Left lobe of liver (tissue), 2 donors: Measurements from ENCODE around the gene FXR1. TPM values are rescaled to one million over a fixed set of nuclear protein-coding genes. Genes with fewer than 3 reads are reported as not detected.
"Not testable (repeated sequence)": the region's sequence is repeated elsewhere in the genome, so short reads cannot be mapped to it uniquely, and the experiment has no call there.

Experiments used
- ATAC-seq: fragments of 200-7000 bp; cut with Tn5 transposase; one replicate; pipeline ENCODE4 v1.9.1; 2020; ENCODE audit warnings: mild to moderate bottlenecking, moderate library complexity
- DNase-seq: peaks from one replicate; pipeline ENCODE4 v3.0.0-alpha.2; 2020; ENCODE audit warnings: low spot score
- total RNA-seq: library from RNA; stranded (reverse); gene quantifications from one replicate; pipeline ENCODE4 v1.2.1, GENCODE V29; 2021
- donor health status: DM: no; HTN: no; CAD: no; lungs with moderate emphysema.
- donor health status: DM: no; HTN: yes; CAD: no.

The FXR1 gene
- 40.6 TPM for total RNA-seq

DNA sequence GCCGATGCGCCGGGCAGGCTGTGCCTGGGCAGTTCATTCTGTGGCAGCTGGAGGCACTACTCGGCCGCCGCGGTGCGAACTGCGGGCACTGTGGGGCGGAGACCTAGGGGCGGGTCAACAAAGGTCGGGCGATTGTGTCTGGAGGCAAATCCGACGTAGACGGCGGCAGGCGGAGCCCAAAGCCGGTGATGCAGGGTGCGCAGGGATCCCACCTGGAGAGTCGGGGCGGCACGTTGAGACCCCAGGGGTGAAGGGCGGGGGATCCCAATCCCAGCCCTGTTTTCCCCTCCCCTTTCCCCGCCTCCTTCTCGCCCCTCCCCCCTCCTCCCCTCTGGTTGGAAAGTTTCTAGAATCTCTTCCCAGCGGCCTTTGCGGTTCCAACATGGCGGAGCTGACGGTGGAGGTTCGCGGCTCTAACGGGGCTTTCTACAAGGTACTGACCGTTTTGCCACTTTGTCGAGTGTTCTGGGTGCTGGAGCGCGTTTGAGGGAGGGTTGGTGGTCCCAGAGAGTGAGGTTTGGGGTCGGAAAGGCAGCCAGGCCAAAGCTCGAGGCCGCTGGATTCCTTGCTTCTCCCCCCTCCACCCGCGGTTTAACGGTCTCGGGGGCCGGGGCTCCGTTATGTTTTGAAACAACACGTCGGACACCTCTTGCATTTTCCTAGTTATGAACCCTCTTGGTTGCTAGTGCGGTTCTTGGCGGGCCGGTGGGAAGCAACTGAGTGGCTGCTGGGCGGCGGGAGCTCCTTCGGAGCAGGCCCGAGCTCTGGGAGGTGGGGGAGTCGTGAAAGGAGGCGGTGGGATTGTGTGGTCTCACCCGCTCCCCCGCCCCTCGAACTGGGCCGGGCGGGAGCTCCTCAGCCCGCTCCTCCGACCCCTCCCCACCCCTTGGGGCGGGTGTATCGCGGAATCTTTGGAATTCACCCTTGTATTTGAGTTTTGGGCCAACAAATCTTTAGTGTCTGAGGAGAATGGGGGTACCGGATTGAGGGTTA, at the start of gene FXR1:
FXR1 (plus strand) TSS at position 367 of the 993 bp plus-strand sequence; CDS start at position 383, 16 bp downstream.
- ATAC-seq (peak; percentile 97), DNase-seq (peak; percentile 95)

DNA sequence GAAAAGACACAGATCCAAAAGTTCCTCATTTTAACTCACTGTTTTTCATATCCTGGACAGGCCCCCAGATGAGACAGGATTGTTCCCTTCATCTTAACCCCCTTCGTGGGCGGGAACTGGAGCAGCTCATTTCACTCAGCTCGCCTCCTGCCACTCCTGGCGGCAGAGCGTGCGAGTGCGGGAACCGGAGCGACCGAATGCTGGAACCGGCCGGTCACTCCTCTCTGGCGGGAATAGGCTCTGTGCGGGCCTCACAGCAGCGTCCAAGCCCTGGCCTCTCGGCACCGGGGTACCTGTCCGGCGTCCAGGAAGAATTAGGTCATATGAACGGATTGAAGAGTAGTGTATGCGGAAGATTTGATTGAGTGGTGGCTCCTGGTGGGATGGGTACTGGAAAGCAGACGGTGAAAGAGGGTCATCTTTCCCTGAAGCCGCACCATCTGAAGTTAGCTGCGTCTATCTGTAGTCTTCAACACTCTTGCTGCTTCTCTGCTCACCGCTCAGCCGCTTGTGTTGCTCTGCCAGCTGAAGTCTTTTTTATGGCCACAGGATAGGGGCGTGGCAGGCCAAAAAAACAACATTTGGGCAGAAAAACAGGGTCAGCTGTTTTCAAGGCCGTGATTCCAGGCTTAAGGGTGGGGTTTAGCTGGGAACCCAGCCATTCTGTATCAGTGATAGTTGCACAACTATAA, 42.3 kb upstream of the FXR1 start:
- DNase-seq = no peak
- ATAC-seq = peak; percentile 62

DNA sequence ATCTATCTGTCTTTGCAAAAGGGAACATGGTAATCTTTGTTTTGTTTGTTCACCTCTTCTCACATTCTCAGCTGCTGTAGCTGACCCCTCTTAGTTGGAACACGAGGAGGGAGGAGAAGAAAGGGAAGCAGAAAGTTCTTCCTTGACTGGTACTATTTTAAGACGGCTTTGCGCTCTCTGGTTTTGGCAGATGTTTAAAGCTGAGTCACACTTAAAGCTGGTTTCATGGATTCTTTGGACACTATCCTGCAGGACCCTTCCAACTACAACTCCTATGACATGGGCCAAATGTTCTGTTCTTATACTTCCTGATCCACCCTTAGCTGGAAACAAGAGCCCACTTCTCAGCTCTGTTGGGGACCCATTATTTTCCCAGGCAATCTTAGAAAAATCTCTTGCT, 40.6 kb upstream of the FXR1 start:
- DNase-seq = no peak
- no peak for ATAC-seq

DNA sequence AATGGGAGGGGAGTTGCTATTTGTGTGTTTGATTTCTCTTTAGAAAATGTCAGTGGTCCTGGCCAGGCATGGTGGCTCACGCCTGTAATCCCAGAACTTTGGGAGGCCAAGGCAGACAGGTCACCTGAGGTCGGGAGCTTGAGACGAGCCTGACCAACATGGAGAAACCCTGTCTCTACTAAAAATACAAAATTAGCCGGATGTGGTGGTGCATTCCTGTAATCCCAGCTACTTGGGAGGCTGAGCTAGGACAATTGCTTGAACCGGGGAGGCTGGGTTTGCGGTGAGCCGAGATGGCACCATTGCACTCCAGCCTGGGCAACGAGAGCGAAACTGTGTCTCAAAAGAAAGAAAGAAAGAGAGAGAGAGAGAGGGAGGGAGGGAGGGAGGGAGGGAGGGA, 40.0 kb upstream of the FXR1 start:
- not testable (repeated sequence) for ATAC-seq, DNase-seq

DNA sequence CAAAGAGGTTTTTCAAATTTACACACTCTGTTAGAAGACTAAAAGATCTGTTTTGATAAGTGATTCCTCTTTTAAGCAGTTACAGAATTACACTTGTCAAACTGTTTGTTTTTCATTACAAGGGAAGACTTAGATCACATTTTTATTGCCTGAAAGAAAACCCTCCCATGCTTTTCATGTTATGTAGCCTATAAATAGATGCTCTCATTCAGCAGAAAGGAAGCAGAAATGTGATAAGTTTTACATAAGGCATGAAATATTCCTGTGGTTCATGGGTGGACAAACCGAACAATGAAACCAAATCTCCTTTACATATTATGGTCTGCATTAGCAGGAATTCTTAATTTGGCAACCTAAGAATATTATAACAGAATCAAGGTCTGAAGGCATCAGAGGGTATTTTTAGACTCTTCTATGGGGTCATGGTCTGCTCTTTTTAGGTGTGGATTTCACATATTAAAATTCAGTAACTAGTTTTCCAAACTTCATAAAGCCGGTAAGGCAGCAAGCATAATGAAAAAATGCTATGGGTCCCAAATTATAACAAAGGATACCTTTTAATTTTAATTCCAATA, 37.3 kb upstream of the FXR1 start:
- ATAC-seq (no peak), DNase-seq (no peak)

DNA sequence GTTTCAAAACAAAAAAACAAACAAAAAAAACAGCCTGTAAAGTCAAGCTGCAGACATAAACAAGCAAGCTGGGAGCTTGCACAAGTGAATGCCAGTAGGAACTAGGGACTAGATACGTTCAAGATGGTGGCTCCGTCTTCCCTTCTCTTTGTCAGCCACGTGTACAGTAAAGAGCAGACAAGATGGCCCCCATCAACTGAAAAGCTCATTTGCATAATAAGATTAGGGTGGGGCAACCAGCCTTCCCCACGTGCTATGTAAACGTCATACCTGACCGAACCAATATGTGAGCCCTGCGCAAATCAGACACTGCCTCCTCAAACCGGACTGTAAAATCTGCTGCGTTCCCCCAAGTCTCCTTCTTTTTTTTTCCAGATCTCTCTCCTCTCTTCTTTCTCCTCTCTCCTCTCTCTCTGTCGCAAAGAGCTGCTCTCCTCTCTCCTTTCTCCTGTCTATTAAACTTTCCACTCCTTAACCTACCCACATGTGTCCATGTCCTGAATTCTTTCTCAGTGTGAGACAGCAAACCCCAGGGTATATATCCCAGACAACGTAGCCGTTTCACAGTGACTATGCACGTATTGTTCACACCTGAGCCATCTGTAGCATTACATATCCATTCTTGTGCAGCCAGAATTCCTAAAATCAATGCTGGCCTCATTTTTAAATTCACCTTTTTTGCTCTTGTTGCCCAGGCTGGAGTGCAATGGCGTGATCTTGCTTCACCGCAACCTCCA, 31.2 kb upstream of the FXR1 start:
- DNase-seq (no peak), ATAC-seq (no peak)

DNA sequence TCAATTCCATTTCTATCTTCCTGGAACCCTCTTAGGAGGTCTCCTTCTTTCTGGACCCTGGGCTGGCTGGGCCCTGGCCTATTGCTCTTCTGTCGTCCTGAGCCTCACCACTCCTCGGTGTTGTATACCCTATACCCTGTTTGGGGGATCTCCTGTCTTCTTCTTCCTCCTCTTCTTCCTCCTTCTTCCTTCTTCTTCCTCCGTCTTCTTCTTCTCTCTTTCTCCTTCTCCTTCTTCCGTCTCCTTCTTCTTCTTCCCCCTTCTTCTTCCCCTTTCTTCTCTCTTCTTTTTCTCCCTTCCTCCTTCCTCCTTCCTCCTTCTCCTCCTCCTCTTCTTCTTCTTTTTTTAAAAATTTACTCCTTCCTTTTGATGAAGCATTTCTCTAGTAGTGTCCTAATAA, 30.4 kb upstream of the FXR1 start:
- ATAC-seq = no peak
- DNase-seq = no peak

DNA sequence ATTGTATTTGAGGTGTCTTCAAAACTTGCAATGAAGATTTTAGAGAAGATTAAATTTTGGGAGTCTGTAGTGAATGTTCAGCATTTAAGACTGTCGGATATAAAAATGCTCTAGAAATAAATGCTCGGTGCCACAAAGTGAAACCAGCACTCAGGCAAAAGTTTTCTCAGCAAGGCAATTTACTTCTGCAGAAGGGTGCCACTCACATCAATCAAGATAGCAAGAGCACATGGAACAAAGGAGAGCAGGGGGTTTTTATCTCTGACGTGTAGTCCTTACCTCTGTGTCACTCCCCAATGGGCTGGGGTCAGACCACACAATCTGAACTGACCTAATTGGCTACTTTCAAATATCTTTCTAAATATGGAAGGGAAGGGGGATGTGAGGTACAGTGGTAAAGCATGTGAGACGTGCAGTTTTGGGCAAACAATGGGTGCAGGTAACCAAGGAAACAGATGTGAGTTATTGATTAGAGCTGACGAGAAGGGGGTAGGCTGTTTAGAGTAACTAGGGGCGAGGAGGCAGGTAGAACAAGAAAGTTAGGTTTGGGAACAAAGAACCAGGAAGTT, 23.4 kb upstream of the FXR1 start:
- ATAC-seq (no peak), DNase-seq (no peak)

DNA sequence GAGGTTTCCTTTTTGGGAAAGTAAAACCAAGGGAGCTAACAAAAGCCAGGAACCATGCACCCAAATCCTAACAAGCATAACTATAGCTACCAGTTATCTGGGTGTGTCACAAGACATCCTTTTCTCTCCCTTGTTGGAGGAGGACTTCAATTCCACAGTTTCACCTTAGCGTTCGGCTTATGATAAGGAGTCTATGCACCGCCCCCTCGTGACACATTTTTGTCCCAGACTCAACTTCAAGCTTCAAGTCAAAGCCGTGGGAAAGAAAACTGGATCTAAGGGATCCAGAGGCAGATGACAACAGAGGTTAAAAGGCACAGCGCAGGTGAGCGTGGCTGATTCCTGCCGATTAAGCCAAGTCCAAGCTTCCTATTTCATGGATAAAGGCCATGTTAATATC, 13.9 kb upstream of the FXR1 start:
- ATAC-seq = no peak
- no peak for DNase-seq

DNA sequence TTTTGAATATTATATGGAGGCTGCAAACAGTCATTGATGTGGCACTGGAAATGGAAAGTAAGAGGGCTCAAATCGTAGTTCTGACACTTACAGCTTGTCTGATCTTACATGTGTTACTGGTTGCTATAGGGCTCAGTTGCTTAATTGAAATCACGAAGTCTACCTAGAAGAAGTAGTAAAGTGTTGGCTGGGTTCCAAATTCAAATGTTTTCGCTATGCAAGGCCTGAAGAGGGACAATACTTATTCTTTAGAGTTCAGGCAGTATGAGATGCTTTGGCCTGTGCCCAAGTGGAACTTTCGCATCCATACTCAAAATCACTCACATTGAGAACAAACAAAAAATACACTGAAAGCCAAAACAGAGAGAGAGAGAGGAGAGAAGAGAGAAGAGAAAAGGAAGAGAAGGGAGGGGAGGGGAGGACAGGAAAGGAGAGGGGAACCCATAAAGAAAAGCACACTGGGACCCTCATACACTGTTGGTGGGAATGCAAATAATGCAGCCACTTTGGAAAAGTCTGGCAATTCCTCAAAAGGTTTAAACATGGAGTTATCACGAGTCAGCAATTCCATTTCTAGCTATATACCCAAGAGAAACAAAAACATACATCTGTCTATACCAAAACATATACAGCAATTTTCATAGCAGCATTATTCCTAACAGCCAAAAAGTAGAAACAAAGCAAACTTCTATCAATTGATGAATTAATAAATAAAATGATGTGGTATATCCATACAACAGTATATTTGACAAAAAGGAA, 2.9 kb upstream of the FXR1 start:
- DNase-seq (no peak), ATAC-seq (no peak)

DNA sequence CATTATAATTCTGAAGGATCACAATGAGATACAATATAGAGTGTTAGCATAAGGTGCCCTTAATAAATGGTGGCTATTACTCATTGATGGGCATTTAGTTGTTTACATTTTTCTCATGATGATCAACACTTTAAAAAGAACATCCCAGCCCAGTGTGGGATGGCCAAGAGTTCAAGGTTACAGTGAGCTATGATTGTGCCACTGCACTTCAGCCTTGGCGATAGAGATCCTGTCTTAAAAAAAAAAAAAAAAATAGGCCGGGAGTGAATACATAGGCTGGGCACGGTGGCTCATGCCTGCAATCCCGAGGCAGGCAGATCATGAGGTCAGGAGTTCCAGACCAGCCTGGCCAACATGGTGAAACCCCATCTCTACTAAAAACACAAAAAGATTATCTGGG, 1.6 kb upstream of the FXR1 start:
- ATAC-seq (no peak), DNase-seq (no peak)

DNA sequence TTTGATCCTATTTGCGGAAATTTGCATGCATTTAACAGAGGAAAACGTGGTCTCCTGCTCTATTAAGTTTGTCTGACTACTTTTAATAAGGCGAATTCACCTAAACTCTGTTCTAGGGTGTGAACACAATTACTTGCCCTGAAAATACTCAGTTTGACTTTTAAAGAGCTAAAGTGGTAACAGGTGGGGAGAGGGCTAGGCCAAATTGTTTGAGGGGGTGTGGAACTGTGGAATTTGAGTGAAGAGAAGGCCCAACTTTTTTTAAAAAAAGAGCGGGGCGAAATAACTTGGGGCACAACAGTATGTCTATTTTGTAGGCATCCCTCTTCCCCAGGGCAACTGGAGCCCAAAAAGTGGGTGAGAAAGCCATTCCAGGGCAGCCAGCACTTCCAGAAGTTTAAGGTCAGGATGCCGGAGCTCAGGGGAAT, 580 bp upstream of the FXR1 start:
- no peak for ATAC-seq
- DNase-seq = no peak

DNA sequence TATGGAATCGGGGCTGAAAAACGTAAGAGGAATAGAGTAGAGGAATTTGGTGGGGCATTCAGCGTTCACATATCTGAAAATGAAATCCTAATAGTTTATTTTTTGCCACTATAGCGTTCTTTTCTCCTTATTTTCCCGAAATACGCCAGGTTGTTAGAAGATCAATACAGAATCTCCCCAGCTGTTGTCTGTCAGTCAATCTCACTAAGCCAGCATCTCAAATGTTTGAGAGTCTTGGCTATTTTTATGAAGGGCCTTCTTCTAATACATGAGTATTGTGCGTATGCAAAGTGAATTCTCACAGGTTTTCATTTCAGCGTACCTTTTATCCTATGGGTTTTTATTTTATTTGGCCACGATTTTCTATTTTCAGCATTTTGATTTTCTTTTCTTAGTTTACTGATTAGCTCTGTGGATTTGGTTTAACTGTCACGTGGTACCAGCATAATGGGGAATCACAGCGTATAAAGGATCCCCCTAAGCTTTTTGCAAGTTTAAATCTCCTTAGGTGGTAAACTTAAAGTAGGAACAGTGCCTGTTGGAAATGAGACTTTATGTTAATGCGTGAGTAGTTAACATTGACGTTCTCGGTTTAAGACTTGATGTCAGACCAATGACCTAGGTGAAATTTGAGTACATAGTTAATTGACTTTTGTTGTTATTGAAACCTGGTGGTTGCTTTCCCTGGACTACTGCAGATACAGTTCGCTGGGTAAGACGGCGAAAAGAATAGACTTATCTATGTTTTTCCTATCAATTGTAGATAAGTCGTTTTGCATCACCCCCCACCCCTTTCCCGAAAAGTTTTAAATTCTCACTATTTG, 1.3 kb downstream of the FXR1 start:
- DNase-seq (no peak), ATAC-seq (no peak)

DNA sequence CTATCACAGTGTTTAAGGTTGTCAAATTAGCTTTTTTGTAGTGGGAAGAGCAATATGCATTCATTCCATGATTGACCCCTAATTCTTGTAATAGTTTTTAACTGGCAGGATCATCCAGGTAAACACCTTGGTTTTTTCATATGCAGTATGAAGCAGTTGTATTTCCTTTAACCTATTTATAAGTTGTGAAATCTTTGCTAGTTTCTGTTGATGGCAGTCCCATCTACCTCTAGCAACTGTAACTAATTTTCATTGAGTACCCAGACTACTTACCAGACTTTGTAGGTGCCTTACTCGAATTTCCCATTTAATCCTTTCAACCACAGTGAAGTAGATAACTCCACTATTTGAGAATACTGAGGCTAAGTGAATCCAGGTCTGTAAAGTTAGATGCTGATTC, 6.1 kb downstream of the FXR1 start:
- ATAC-seq (no peak), DNase-seq (no peak)

DNA sequence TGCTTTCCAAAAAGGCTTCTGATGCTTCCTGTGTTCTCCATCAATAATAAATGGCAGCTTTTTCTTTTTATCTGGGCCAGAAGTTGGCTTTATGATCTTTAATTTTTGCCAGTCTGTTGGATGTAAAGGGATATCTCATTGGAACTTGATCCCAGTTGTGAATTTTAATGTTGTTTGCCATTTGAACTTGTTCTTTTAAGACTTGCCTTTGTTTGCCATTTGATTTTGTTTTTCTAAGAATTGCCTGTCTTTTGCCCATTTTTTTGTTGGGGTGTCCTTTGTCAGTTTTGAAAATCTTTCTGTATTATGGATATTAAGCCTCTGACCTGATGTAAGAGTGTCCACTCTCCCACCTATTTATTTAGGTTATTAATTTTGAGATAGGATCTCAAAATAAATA, 9.8 kb downstream of the FXR1 start:
- no peak for DNase-seq
- no peak for ATAC-seq

DNA sequence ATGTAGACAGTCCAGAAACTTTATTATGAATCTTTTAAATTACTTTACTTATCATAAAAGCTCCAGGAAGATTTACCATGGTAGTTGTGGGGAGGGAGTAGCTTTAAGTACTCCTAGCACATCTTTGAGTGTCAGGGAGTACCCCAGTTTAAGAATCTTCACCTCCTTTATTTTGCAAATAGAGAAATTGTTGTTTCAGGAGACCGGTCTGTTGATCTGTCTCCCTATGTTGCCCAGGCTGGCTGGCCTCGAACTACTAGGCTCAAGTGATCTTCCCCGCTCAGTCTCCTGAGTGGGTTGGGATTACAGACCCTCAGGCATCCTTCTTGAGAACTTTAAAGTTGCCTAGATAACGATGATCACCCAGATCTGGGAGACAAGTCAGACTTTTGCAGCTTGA, 11.1 kb downstream of the FXR1 start:
- DNase-seq (no peak), ATAC-seq (no peak)

DNA sequence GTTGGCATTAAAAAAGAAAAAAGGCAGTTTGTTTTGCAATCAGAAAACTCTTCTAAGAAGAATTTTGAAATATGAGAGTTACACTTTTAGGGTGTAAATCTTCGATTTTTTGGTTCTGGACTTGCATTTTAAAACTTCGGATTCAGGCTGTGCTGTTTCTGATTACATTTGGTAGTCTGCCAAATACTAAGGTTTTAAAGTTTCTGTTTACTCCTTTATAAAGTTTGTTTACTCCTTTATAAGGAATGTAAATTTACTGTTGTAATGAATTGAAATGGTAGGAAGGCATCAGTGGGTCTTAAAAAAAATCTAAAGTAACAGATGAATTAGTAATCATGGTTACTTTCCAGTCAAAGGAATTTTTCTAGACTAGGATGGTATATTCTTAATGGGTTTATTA, 14.1 kb downstream of the FXR1 start:
- DNase-seq (no peak), ATAC-seq (no peak)

DNA sequence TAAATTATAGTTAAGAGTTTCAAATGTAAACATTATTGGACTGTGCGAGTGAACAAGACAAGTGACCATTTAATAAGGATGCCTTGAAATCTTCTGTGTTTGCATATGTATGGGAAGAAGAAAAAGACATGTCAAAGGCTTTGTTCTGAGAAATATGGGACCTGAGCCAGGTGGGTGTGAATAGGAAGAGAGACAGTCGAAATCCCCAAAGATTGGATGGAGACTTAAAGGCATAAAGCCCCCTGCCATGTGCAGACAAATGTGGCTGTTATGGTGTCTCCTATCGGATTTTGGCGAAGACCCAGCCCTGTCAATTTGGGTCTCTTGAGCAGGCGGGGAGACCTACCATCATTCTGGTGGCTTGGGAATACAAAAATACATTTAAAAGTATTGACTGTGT, 16.9 kb downstream of the FXR1 start:
- DNase-seq = no peak
- no peak for ATAC-seq

DNA sequence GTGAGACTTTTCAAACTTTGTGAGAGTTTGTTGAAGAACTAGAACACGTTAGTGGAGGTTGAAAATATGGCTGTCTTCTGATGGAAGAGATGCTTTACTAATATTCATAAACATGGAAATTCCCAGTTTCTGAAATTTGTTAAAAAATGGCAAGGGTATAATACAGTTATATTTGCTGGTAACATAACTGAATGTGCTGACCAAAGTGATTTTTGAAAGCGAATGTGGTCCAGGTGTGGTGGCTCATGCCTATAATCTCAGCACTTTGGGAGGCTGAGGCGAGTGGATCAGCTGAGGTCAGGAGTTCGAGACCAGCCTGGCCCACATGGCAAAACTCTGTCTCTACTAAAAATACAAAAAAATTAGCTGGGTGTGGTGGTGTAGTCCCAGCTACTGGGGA, 18.1 kb downstream of the FXR1 start:
- DNase-seq = no peak
- no peak for ATAC-seq
